Ishikawa (cell line): ENCODE measurements around the gene ZNF91.

Experiments used
- EP300 ChIP-seq: IDR thresholded peaks from 2 replicates; pipeline ENCODE4 v1.6.1; 2012; ENCODE audit warnings: borderline replicate concordance
- RAD21 ChIP-seq: IDR thresholded peaks from 2 replicates; pipeline ENCODE4 v1.6.1; 2012; ENCODE audit warnings: low read depth
- TAF1 ChIP-seq: IDR thresholded peaks from 2 replicates; pipeline ENCODE4 v1.6.1; 2012; ENCODE audit warnings: low read depth, mild to moderate bottlenecking
- TEAD4 ChIP-seq: IDR thresholded peaks from 2 replicates; pipeline ENCODE4 v1.6.1; 2012
- YY1 ChIP-seq: IDR thresholded peaks from 2 replicates; pipeline ENCODE4 v1.6.1; 2012; ENCODE audit warnings: low read depth
- ZBTB7A ChIP-seq: IDR thresholded peaks from 2 replicates; pipeline ENCODE4 v1.6.1; 2012; ENCODE audit warnings: low read depth
- TF ChIP-seq, protein P1 (sequence below): IDR thresholded peaks from 2 replicates; pipeline ENCODE4 v1.6.1; 2012
- TF ChIP-seq, protein P2 (sequence below): IDR thresholded peaks from 2 replicates; pipeline ENCODE4 v1.6.1; 2012
- TF ChIP-seq, protein P3 (sequence below): IDR thresholded peaks from 2 replicates; pipeline ENCODE4 v1.6.1; 2012; ENCODE audit warnings: low read depth, mild to moderate bottlenecking

DNA sequence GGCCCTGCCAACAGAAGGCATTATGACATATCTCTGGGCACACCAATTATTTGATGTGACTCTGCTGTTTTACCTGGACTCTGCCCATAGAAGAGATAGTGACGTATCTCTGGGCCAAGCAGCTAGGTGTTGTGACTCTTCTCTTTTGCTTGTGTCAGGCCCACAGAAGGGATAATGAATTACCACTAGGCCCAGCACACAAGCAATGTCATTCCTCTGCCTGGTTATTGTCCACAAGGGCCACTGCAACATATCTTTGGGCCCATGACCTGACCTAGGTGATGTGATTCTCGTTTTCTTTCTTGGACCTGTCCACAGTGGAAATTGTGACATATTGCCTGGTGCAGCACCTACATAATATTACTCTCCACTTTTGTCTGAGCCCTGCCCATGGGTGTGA is 80.0 kb downstream of the ZNF91 start:
- TF ChIP-seq TAF1 (no peak), RAD21 (no peak), EP300 (no peak), TEAD4 (no peak), ZBTB7A (no peak), YY1 (no peak)
- TF ChIP-seq, protein P1, sequence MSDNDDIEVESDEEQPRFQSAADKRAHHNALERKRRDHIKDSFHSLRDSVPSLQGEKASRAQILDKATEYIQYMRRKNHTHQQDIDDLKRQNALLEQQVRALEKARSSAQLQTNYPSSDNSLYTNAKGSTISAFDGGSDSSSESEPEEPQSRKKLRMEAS, result no peak
- TF ChIP-seq, protein P2, sequence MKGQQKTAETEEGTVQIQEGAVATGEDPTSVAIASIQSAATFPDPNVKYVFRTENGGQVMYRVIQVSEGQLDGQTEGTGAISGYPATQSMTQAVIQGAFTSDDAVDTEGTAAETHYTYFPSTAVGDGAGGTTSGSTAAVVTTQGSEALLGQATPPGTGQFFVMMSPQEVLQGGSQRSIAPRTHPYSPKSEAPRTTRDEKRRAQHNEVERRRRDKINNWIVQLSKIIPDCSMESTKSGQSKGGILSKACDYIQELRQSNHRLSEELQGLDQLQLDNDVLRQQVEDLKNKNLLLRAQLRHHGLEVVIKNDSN, result no peak
- TF ChIP-seq, protein P3, sequence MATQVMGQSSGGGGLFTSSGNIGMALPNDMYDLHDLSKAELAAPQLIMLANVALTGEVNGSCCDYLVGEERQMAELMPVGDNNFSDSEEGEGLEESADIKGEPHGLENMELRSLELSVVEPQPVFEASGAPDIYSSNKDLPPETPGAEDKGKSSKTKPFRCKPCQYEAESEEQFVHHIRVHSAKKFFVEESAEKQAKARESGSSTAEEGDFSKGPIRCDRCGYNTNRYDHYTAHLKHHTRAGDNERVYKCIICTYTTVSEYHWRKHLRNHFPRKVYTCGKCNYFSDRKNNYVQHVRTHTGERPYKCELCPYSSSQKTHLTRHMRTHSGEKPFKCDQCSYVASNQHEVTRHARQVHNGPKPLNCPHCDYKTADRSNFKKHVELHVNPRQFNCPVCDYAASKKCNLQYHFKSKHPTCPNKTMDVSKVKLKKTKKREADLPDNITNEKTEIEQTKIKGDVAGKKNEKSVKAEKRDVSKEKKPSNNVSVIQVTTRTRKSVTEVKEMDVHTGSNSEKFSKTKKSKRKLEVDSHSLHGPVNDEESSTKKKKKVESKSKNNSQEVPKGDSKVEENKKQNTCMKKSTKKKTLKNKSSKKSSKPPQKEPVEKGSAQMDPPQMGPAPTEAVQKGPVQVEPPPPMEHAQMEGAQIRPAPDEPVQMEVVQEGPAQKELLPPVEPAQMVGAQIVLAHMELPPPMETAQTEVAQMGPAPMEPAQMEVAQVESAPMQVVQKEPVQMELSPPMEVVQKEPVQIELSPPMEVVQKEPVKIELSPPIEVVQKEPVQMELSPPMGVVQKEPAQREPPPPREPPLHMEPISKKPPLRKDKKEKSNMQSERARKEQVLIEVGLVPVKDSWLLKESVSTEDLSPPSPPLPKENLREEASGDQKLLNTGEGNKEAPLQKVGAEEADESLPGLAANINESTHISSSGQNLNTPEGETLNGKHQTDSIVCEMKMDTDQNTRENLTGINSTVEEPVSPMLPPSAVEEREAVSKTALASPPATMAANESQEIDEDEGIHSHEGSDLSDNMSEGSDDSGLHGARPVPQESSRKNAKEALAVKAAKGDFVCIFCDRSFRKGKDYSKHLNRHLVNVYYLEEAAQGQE, result no peak
